Islet of Langerhans (tissue), 1 donor: ENCODE data around the gene CACNA1C.

ENCODE experiments used
- FAIRE-seq: peaks from one replicate; lab custom pipeline; 2011; peaks lifted over from hg19 to GRCh38; lab: Jason Lieb, UNC

The CACNA1C gene

DNA sequence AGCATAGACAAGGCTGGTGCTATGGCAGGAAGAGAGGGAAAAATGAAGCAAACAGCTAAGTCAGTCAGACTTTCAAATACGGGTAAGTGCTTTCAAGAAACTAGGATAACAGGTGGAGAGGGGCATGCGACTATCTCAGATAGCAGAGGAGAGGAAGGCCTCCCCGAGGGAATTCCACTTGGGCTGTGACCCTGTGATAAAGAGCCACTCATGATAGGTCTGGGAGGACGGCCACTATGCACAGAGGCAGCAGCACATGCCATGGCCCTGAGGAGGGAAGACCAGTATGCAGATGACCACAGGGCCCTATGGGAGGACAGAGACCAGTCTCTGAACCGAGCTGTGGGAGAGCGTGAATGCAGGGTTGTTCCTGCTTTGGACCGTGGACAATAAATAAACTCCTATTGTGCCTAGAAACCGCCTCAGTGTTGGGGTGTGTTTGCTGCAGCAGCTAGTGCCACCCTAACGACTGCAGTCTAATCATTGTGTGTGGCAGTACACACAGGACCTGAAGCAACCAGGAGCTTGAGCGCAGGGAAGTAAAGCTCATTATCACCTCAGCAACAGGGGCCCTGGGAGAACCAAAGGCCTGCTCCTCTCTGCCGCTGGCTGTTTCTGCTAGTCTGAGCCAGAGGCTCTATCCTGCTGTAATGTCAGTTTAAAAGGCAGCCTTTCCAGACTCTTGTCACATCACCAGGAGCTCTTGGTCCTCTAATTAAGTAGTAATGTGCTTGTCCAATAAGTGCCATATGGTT, 119.1 kb downstream of the CACNA1C start:
- FAIRE-seq, result peak; percentile 61

GRCh38 chr12:2172491-2173214, 119.9 kb downstream of the CACNA1C start:
- FAIRE-seq, result peak; percentile 41

DNA sequence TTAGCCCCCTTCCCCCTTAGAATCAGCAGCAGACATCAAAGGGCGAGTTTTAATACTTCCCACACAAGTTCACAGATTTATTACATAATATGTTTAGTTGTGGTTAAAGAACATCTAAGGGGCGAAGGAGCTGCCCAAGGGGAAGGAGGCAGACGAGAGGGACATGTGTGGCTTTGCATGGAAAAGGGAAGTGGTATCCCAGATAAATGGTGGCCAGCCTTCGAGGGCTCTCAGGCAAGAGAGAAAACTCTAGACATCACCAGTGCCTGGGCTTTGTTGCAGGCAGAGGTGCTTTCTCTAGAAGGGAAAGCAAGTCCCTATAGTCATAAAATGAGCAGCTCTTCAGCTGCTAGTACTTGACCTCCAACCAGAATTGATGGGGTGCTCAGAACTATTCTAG, 121.2 kb downstream of the CACNA1C start:
- FAIRE-seq, result no peak

- no peak for FAIRE-seq
Measured at GRCh38 chr12:2177003-2177402, 124.2 kb downstream of the CACNA1C start.

GRCh38 chr12:2177751-2178150, 125.0 kb downstream of the CACNA1C start:
- no peak for FAIRE-seq

- FAIRE-seq, result no peak
Measured at GRCh38 chr12:2179058-2179457, 126.3 kb downstream of the CACNA1C start.

GRCh38 chr12:2179953-2180736, 127.4 kb downstream of the CACNA1C start:
- FAIRE-seq, result no peak

DNA sequence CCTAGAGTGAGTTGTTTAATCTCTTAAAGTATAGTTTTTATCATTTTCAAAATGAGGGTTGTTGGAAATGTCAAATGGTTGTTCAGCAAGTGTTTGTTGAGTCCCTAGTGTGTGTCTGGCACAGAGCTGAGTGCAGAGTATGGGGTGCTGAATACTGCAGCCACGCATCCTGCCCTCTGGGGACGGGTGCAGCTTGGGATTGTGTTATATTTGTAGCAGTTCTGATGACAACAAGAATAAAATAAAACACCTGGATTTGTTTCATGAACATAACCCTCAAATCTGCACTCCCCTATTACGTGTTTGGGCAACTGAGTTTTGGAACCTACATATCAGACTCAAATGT, 127.9 kb downstream of the CACNA1C start:
- no peak for FAIRE-seq

GRCh38 chr12:2183556-2184541, 131.1 kb downstream of the CACNA1C start:
- FAIRE-seq, result peak; percentile 56

- no peak for FAIRE-seq
Measured at GRCh38 chr12:2185751-2186341, 133.1 kb downstream of the CACNA1C start.

- no peak for FAIRE-seq
Measured at GRCh38 chr12:2187195-2187945, 134.6 kb downstream of the CACNA1C start.

GRCh38 chr12:2190085-2190484, 137.3 kb downstream of the CACNA1C start:
- FAIRE-seq, result no peak

GRCh38 chr12:2190896-2191533, 138.2 kb downstream of the CACNA1C start:
- FAIRE-seq, result no peak

- FAIRE-seq, result no peak
Measured at GRCh38 chr12:2191534-2192153, 138.9 kb downstream of the CACNA1C start.

GRCh38 chr12:2192231-2192630, 139.4 kb downstream of the CACNA1C start:
- no peak for FAIRE-seq

- no peak for FAIRE-seq
Measured at GRCh38 chr12:2194060-2194459, 141.3 kb downstream of the CACNA1C start.

DNA sequence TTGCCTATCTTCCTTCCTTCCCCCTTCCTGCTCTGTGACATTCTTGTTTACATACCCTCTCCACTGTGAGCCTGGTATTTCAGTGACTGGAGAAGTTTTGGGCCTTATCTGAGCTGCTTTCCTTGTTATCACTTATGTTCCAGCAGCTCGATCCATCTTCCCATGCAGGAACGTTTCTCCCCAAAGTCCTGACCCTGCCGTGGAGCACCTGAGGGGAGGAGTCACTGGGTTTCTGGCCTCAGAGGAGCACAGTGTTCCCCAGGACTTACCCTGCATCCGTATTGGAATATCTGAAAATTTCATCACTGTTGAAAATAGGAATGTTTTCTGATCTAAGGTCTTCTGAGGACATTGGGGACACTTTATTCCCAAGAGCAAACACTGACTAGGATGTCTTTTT, 141.8 kb downstream of the CACNA1C start:
- no peak for FAIRE-seq

DNA sequence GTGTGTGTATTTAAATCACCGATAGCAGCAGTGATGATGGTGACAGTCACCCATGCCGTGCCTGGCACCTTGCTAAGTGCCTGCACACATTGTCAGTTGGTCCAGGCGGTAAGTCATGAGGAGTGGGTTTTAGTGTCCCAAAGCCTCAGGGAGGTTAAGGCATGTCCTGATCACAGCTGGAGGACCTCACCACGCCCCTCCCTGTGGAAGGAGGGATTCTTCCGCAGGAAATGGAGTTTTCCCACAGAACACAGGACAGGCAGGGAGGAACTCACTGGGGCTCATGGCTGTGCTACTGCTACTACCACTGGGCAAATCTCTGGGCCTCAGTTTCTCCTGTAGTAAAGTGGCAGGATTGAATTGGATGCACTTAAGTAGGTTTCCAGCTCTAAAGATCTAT, 142.3 kb downstream of the CACNA1C start:
- FAIRE-seq, result no peak

DNA sequence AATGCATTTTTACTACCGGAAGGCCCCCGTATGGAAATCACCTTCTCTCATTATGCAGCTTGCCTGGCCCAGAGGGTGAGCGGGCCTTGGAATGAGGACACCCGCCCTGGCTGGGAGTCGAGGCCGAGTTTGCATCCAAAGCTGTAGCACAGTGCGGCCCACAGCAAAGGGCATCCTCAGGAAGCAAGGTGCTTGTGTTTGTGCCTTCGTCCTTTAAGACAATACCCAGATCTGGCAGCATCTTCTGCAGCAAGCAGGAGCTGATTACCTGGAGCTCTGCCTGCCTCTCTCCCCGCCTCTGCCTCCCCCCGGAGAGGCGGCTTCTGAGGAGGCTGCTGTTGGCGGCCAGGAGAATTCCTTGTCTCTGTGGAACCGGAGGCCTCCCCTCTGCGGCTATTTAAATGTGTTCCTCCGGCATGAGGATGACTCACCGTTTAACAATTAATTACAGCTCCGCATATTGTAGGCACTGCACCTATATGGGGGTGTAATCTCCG, 145.3 kb downstream of the CACNA1C start:
- FAIRE-seq, result no peak

- no peak for FAIRE-seq
Measured at GRCh38 chr12:2198542-2198941, 145.8 kb downstream of the CACNA1C start.
